GM23338 (cell line): Measurements from ENCODE around the gene LCN12.

Experiments
- CREB1 ChIP-seq: fragments of 250-450 bp; sonication (Bioruptor Pico); IDR thresholded peaks from 2 replicates; pipeline ENCODE4 v1.5.0; 2020; ENCODE audit warnings: low read depth, mild to moderate bottlenecking, moderate library complexity
- CTCF ChIP-seq, 2 experiments: fragments of 200-600 bp in 1 of 2; sonication (generic) in 1 of 2; conservative IDR thresholded peaks; 2 replicates each; pipeline versions ENCODE4 v1.5.1 to v1.6.1; 2016 to 2017; ENCODE audit warnings: antibody characterized with exemption in 2 of 2, low read depth in 2 of 2, mild to moderate bottlenecking in 2 of 2, moderate library complexity in 1 of 2
- EZH2 ChIP-seq: fragments of 200-600 bp; sonication (generic); IDR thresholded peaks from one replicate; pipeline ENCODE4 v1.8.0; 2017; ENCODE audit warnings: antibody characterized with exemption, mild to moderate bottlenecking, low read depth; ENCODE audit not compliant: unreplicated experiment
- EZH2phosphoT487 ChIP-seq: fragments of 200-600 bp; sonication (generic); IDR thresholded peaks from one replicate; pipeline ENCODE4 v1.8.1; 2018; ENCODE audit warnings: antibody characterized with exemption; ENCODE audit not compliant: unreplicated experiment
- JUNB ChIP-seq: IDR thresholded peaks from one replicate; pipeline ENCODE4 v1.6.1; 2016; ENCODE audit warnings: antibody characterized with exemption; ENCODE audit not compliant: unreplicated experiment
- NANOG ChIP-seq: IDR thresholded peaks from 2 replicates; pipeline ENCODE4 v1.6.1; 2016; ENCODE audit warnings: antibody characterized with exemption, borderline replicate concordance
- POLR2AphosphoS5 ChIP-seq: IDR thresholded peaks from 2 replicates; pipeline ENCODE4 v1.6.1; 2016; ENCODE audit warnings: antibody characterized with exemption, low read depth
- STAT1 ChIP-seq: IDR thresholded peaks from one replicate; pipeline ENCODE4 v1.6.1; 2016; ENCODE audit warnings: antibody characterized with exemption; ENCODE audit not compliant: unreplicated experiment
- ZNF114 ChIP-seq: fragments of 250-450 bp; sonication (Bioruptor Pico); IDR thresholded peaks from 2 replicates; pipeline ENCODE4 v1.5.0; 2020; ENCODE audit warnings: mild to moderate bottlenecking, moderate library complexity
- ZNF331 ChIP-seq: fragments of 250-450 bp; sonication (Bioruptor Pico); IDR thresholded peaks from 2 replicates; pipeline ENCODE4 v1.5.0; 2020; ENCODE audit warnings: low read depth, mild to moderate bottlenecking, moderate library complexity
- ZNF462 ChIP-seq: fragments of 250-450 bp; sonication (Bioruptor Pico); IDR thresholded peaks from 2 replicates; pipeline ENCODE4 v1.5.0; 2020; ENCODE audit warnings: mild to moderate bottlenecking, moderate library complexity
- TF ChIP-seq, protein P1 (sequence below): IDR thresholded peaks from one replicate; pipeline ENCODE4 v1.6.1; 2018; ENCODE audit warnings: antibody characterized with exemption; ENCODE audit not compliant: unreplicated experiment
- TF ChIP-seq, protein P2 (sequence below): IDR thresholded peaks from 2 replicates; pipeline ENCODE4 v1.6.1; 2016; ENCODE audit warnings: antibody characterized with exemption

DNA sequence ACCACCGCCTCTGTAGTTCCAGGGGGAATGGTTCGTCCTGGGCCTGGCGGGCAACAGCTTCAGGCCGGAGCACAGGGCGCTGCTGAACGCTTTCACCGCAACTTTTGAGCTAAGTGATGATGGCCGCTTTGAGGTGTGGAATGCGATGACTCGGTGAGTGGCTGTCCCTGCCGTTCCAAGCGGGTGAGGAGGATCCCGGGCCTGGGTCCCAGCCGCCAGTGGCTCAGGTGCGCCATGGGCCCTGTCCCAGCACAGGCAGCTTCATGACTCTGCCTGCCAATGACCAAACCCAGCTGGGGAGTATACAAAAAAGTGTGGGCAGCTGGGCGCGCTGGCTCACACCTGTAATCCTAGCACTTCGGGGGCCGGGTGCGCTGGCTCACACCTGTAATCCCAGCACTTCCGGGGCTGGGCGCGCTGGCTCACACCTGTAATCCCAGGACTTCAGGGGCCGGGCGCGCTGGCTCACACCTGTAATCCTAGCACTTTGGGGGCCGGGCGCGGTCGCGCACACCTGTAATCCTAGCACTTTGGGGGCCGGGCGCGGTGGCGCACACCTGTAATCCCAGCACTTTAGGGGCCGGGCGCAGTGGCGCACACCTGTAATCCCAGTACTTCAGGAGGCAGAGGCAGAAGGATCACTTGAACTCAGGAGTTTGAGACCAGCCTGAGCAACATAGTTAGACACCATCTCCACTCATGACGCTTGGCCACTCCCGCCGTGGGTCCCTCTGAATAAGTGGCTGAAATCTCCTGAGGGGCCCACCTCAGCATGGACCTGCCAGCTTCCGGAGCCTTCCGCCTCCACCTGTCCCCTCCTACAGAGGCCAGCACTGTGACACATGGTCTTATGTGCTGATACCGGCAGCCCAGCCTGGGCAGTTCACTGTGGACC lies 1.1 kb downstream of the LCN12 start:
- TF ChIP-seq EZH2 (no peak), POLR2AphosphoS5 (no peak), CTCF (conservative IDR thresholded peaks at IDR 0.05; ENCODE audit: low read depth in 2 of 2) (no peak), EZH2phosphoT487 (no peak), CREB1 (CRISPR knock-in tag) (no peak), ZNF331 (CRISPR knock-in tag) (no peak), STAT1 (no peak), JUNB (no peak), ZNF462 (CRISPR knock-in tag) (no peak), NANOG (no peak), ZNF114 (no peak)
- TF ChIP-seq, protein P1, sequence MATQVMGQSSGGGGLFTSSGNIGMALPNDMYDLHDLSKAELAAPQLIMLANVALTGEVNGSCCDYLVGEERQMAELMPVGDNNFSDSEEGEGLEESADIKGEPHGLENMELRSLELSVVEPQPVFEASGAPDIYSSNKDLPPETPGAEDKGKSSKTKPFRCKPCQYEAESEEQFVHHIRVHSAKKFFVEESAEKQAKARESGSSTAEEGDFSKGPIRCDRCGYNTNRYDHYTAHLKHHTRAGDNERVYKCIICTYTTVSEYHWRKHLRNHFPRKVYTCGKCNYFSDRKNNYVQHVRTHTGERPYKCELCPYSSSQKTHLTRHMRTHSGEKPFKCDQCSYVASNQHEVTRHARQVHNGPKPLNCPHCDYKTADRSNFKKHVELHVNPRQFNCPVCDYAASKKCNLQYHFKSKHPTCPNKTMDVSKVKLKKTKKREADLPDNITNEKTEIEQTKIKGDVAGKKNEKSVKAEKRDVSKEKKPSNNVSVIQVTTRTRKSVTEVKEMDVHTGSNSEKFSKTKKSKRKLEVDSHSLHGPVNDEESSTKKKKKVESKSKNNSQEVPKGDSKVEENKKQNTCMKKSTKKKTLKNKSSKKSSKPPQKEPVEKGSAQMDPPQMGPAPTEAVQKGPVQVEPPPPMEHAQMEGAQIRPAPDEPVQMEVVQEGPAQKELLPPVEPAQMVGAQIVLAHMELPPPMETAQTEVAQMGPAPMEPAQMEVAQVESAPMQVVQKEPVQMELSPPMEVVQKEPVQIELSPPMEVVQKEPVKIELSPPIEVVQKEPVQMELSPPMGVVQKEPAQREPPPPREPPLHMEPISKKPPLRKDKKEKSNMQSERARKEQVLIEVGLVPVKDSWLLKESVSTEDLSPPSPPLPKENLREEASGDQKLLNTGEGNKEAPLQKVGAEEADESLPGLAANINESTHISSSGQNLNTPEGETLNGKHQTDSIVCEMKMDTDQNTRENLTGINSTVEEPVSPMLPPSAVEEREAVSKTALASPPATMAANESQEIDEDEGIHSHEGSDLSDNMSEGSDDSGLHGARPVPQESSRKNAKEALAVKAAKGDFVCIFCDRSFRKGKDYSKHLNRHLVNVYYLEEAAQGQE = no peak
- TF ChIP-seq, protein P2, sequence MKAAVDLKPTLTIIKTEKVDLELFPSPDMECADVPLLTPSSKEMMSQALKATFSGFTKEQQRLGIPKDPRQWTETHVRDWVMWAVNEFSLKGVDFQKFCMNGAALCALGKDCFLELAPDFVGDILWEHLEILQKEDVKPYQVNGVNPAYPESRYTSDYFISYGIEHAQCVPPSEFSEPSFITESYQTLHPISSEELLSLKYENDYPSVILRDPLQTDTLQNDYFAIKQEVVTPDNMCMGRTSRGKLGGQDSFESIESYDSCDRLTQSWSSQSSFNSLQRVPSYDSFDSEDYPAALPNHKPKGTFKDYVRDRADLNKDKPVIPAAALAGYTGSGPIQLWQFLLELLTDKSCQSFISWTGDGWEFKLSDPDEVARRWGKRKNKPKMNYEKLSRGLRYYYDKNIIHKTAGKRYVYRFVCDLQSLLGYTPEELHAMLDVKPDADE = no peak
